WTC11 (cell line): Measurements from ENCODE around the gene ARHGEF25.
A peak's percentile ranks its signal among the peaks of the same experiment; 100 is the strongest.

Source experiments
- CREB1 ChIP-seq: sonication (generic); formaldehyde crosslinking; IDR thresholded peaks from 2 replicates; pipeline ENCODE4 v1.8.0; 2023; ENCODE audit warnings: mild to moderate bottlenecking, missing genetic modification reagents
- CTCF ChIP-seq: fragments of 200-600 bp; IDR thresholded peaks from 2 replicates; pipeline ENCODE4 v1.8.0; 2022; ENCODE audit warnings: antibody characterized with exemption
- E2F5 ChIP-seq: sonication (generic); formaldehyde crosslinking; IDR thresholded peaks from 2 replicates; pipeline ENCODE4 v1.8.1; 2022; ENCODE audit warnings: mild to moderate bottlenecking, moderate library complexity, missing genetic modification reagents
- FOXP1 ChIP-seq: sonication (generic); formaldehyde crosslinking; IDR thresholded peaks from 2 replicates; pipeline ENCODE4 v1.8.0; 2022; ENCODE audit warnings: missing genetic modification reagents, mild to moderate bottlenecking, moderate library complexity, borderline replicate concordance
- FOXP4 ChIP-seq: sonication (generic); formaldehyde crosslinking; IDR thresholded peaks from 2 replicates; pipeline ENCODE4 v1.8.0; 2022; ENCODE audit warnings: mild to moderate bottlenecking, missing genetic modification reagents
- JUN ChIP-seq: sonication (generic); formaldehyde crosslinking; IDR thresholded peaks from 2 replicates; pipeline ENCODE4 v1.8.0; 2023; ENCODE audit warnings: mild to moderate bottlenecking, missing genetic modification reagents
- MLX ChIP-seq: sonication (generic); formaldehyde crosslinking; IDR thresholded peaks from 2 replicates; pipeline ENCODE4 v1.8.1; 2023; ENCODE audit warnings: mild to moderate bottlenecking, missing genetic modification reagents, moderate library complexity
- NR2C2 ChIP-seq: sonication (generic); formaldehyde crosslinking; IDR thresholded peaks from 2 replicates; pipeline ENCODE4 v1.8.0; 2022; ENCODE audit warnings: mild to moderate bottlenecking, missing genetic modification reagents
- OVOL2 ChIP-seq: fragments of 250-450 bp; sonication (Bioruptor Pico); IDR thresholded peaks from 2 replicates; pipeline ENCODE4 v1.9.0; 2021; ENCODE audit warnings: mild to moderate bottlenecking, borderline replicate concordance
- TCF7 ChIP-seq: sonication (generic); formaldehyde crosslinking; IDR thresholded peaks from 2 replicates; pipeline ENCODE4 v1.8.0; 2022; ENCODE audit warnings: mild to moderate bottlenecking, low read depth, missing genetic modification reagents, moderate library complexity
- TEAD4 ChIP-seq: sonication (generic); formaldehyde crosslinking; IDR thresholded peaks from 2 replicates; pipeline ENCODE4 v1.8.0; 2022; ENCODE audit warnings: mild to moderate bottlenecking, missing genetic modification reagents
- USF1 ChIP-seq: sonication (generic); formaldehyde crosslinking; IDR thresholded peaks from 2 replicates; pipeline ENCODE4 v1.8.0; 2022; ENCODE audit warnings: mild to moderate bottlenecking, missing genetic modification reagents
- TF ChIP-seq, protein P1 (sequence below): sonication (generic); formaldehyde crosslinking; IDR thresholded peaks from 2 replicates; pipeline ENCODE4 v1.8.1; 2022; ENCODE audit warnings: missing genetic modification reagents, borderline replicate concordance
- TF ChIP-seq, protein P2 (sequence below): sonication (generic); formaldehyde crosslinking; IDR thresholded peaks from 2 replicates; pipeline ENCODE4 v1.8.0; 2022; ENCODE audit warnings: missing genetic modification reagents

DNA sequence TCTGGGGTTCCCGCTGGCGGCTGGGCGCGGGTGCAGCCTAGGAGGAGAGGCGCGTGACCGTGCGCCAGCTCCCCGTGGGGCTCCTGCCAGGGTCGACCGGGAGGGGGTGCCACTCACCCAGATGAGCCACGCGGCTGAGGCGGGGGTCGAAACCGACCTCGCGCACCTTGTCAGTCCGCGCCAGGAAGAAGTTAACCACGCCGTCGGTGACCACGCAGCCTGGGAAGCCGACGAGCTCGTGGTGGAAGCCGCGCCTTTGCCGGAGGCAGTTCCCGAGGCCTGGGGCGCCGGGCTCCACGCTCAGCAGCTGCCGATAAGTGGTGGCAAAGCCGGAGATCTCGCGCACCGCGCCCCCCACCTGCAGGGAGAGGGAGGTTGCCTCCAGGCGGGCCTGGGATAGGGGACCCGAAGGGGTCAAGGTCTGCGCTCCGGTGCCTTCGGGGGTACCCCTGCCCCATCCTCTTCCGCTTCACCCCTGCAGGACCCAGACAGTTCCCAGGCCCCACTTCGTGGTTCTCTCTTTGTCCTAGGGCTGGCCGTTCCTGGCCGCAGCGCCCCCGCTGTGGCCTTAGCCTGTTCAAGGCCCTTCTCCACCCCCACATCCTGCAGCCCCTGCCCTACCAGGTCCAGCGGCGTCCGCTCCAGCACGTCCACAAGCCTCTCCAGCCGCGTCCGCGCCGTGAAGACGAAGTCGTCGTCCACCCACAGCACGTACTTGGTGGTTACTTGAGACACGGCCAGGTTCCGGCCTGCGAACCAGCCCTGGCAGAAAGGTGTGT is 16.5 kb downstream of the ARHGEF25 start:
- TF ChIP-seq CTCF (no peak), NR2C2 (no peak), CREB1 (CRISPR knock-in tag) (no peak), TCF7 (CRISPR knock-in tag) (no peak), MLX (CRISPR knock-in tag) (no peak), E2F5 (CRISPR knock-in tag) (no peak; the same call in 1 of the 2 replicates), OVOL2 (CRISPR knock-in tag) (no peak), TEAD4 (CRISPR knock-in tag) (no peak), FOXP4 (CRISPR knock-in tag) (no peak), USF1 (CRISPR knock-in tag) (no peak), JUN (no peak), FOXP1 (CRISPR knock-in tag) (peak; percentile 64; the same call in 1 of the 2 replicates)
- TF ChIP-seq, protein P1, sequence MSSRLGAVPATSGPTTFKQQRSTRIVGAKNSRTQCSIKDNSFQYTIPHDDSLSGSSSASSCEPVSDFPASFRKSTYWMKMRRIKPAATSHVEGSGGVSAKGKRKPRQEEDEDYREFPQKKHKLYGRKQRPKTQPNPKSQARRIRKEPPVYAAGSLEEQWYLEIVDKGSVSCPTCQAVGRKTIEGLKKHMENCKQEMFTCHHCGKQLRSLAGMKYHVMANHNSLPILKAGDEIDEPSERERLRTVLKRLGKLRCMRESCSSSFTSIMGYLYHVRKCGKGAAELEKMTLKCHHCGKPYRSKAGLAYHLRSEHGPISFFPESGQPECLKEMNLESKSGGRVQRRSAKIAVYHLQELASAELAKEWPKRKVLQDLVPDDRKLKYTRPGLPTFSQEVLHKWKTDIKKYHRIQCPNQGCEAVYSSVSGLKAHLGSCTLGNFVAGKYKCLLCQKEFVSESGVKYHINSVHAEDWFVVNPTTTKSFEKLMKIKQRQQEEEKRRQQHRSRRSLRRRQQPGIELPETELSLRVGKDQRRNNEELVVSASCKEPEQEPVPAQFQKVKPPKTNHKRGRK (CRISPR knock-in tag) = no peak
- TF ChIP-seq, protein P2, sequence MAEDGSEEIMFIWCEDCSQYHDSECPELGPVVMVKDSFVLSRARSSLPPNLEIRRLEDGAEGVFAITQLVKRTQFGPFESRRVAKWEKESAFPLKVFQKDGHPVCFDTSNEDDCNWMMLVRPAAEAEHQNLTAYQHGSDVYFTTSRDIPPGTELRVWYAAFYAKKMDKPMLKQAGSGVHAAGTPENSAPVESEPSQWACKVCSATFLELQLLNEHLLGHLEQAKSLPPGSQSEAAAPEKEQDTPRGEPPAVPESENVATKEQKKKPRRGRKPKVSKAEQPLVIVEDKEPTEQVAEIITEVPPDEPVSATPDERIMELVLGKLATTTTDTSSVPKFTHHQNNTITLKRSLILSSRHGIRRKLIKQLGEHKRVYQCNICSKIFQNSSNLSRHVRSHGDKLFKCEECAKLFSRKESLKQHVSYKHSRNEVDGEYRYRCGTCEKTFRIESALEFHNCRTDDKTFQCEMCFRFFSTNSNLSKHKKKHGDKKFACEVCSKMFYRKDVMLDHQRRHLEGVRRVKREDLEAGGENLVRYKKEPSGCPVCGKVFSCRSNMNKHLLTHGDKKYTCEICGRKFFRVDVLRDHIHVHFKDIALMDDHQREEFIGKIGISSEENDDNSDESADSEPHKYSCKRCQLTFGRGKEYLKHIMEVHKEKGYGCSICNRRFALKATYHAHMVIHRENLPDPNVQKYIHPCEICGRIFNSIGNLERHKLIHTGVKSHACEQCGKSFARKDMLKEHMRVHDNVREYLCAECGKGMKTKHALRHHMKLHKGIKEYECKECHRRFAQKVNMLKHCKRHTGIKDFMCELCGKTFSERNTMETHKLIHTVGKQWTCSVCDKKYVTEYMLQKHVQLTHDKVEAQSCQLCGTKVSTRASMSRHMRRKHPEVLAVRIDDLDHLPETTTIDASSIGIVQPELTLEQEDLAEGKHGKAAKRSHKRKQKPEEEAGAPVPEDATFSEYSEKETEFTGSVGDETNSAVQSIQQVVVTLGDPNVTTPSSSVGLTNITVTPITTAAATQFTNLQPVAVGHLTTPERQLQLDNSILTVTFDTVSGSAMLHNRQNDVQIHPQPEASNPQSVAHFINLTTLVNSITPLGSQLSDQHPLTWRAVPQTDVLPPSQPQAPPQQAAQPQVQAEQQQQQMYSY (CRISPR knock-in tag) = no peak
